ENCODE data around the gene MICAL1.

The MICAL1 gene

DNA sequence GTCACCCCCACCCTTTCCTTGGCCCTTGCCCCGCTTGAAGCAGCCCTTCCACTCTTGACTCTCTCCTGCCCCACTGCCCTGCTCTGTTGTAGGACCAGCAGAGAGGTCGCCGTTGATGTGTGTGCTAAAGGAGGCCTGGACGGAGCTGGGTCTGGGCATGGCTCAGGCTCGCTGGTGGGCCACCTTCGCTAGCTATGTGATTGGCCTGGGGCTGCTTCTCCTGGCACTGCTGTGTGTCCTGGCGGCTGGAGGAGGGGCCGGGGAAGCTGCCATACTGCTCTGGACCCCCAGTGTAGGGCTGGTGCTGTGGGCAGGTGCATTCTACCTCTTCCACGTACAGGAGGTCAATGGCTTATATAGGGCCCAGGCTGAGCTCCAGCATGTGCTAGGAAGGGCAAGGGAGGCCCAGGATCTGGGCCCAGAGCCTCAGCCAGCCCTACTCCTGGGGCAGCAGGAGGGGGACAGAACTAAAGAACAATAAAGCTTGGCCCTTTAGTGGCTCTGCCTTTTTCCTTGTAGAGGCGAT, 12.1 kb downstream of the MICAL1 start:
- no peak overlapping the region for H3K4me3 ChIP-seq (ENCODE audit: low read depth, low read length)
- peaks cover 56% of the 10 kb centered on the region for H3K36me3 ChIP-seq (ENCODE audit: control insufficient read depth, insufficient read depth, low read length)
- H3K27me3 ChIP-seq (ENCODE audit: control insufficient read depth, insufficient read depth, low read length) = peaks cover 5% of the 10 kb centered on the region; the same call in 1 of the 2 replicates
- no peaks in the 10 kb centered on the region for H3K9me3 ChIP-seq (ENCODE audit: control insufficient read depth, insufficient read depth, low read length)
- peaks cover 3% of the 10 kb centered on the region; the same call in 1 of the 2 replicates for H3K4me1 ChIP-seq (ENCODE audit: control insufficient read depth, insufficient read depth, low read length)
- H3K27ac ChIP-seq (ENCODE audit: low read depth, low read length) = no peak overlapping the region
- H3K9ac ChIP-seq (ENCODE audit: low read depth, low read length) = no peak overlapping the region

DNA sequence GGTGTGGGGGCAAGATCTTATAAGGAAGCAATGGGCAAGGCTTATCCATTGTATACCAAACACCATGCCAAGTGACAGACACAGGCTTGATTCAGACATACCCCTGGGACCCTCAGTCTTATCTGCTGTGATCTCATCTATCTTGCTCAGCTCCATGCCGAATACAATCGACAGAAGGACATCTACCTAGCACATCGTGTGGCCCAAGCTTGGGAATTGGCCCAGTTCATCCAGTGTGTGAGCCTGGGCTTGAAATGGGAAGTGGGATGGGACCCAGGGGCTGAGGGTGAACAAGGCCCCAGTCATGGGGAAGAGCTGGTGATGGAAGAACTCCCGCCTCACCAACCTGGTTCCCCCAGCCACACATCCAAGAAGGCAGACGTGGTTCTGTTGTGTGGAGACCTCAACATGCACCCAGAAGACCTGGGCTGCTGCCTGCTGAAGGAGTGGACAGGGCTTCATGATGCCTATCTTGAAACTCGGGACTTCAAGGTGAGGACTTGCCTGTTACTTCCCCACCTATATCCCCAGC, 13.1 kb downstream of the MICAL1 start:
- H3K27me3 ChIP-seq (ENCODE audit: control insufficient read depth, insufficient read depth, low read length) = peaks cover 5% of the 10 kb centered on the region; the same call in 1 of the 2 replicates
- peaks cover 51% of the 10 kb centered on the region for H3K36me3 ChIP-seq (ENCODE audit: control insufficient read depth, insufficient read depth, low read length)
- peaks cover 3% of the 10 kb centered on the region; the same call in 1 of the 2 replicates for H3K4me1 ChIP-seq (ENCODE audit: control insufficient read depth, insufficient read depth, low read length)
- H3K4me3 ChIP-seq (ENCODE audit: low read depth, low read length) = no peak overlapping the region
- H3K9me3 ChIP-seq (ENCODE audit: control insufficient read depth, insufficient read depth, low read length) = no peaks in the 10 kb centered on the region
- H3K9ac ChIP-seq (ENCODE audit: low read depth, low read length) = no peak overlapping the region
- H3K27ac ChIP-seq (ENCODE audit: low read depth, low read length) = no peak overlapping the region

DNA sequence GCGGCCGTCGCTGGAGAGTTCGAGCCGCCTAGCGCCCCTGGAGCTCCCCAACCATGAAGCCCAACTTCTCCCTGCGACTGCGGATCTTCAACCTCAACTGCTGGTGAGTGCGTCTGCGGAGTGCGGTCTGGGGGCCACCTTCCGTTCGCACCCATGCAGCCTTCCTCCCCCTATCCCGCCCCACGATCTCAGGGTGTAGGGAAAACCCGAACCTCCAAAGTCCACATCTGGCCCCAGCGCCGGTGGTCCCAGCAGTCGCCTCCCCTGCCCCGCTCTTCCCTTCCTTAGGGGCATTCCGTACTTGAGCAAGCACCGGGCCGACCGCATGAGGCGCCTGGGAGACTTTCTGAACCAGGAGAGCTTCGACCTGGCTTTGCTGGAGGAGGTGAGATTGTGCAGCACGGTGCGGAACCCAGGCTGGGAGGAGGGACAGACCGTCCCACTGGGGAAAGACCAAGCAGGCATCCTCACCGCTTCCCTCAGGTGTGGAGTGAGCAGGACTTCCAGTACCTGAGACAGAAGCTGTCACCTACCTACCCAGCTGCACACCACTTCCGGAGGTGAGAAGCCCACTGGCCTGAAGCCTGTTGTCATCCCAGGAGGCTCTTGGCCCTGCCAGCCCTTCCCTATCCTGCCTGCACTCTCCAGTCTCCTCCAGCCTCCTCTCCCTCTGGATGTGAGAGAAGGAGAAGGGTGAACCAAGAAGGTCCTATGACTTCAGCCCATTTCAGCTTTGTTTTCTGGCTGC, 14.3 kb downstream of the MICAL1 start:
- peak overlapping the region; percentile 57 for H3K27ac ChIP-seq (ENCODE audit: low read depth, low read length)
- H3K9ac ChIP-seq (ENCODE audit: low read depth, low read length) = peak overlapping the region; percentile 63; the same call in 1 of the 2 replicates
- peaks cover 41% of the 10 kb centered on the region for H3K36me3 ChIP-seq (ENCODE audit: control insufficient read depth, insufficient read depth, low read length)
- H3K4me3 ChIP-seq (ENCODE audit: low read depth, low read length) = peak overlapping the region; percentile 98
- H3K27me3 ChIP-seq (ENCODE audit: control insufficient read depth, insufficient read depth, low read length) = peaks cover 5% of the 10 kb centered on the region; the same call in 1 of the 2 replicates
- peaks cover 3% of the 10 kb centered on the region; the same call in 1 of the 2 replicates for H3K4me1 ChIP-seq (ENCODE audit: control insufficient read depth, insufficient read depth, low read length)
- no peaks in the 10 kb centered on the region for H3K9me3 ChIP-seq (ENCODE audit: control insufficient read depth, insufficient read depth, low read length)

DNA sequence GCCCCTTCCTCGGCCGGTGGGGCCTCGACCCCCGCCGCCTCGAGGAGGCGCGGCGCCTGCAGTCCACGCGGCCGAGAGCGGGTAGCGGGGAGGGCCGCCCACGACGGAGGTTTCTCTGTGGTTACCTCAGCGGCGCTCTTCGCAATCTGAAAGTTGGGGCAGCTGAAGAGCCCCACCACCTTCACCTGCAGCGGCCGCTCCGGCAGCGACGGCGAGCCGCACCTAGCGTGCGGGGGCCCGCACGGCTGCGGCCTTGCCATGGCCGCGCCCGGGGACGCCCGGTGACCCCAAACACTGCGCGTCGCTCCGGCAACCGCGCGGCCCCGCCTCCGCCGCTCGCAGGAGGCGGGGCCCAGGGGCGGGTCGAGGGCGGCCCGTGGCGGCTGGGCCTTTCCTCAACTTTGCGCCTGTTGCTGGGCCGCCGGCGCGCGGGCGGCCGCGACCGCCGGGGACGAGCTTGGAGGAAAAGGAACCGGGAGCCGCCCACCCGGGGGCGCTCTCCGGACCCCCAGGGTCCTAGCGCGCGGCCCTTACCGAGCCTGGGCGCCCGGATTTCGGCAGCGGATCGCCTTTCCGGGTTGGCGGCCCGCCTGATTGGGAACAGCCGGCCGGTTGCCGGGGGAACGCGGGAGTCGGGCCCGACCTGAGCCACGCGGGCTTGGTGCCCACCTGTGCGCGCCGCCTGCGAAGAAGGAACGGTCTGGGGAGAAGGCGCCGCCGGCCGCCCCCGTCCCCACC, 15.1 kb downstream of the MICAL1 start, which contains the start of the genes PPIL6 and SMPD2:
TSS of gene PPIL6 (minus strand) at position 298 of the 738 bp plus-strand sequence. CDS start at position 260, 38 bp downstream.
TSS of gene SMPD2 (plus strand) at position 394 of the 738 bp plus-strand sequence. CDS start 398 bp downstream, outside the sequence.
- Histone ChIP-seq H3K27me3 (ENCODE audit: control insufficient read depth, insufficient read depth, low read length) (peaks cover 5% of the 10 kb centered on the region; the same call in 1 of the 2 replicates), H3K4me1 (ENCODE audit: control insufficient read depth, insufficient read depth, low read length) (peaks cover 3% of the 10 kb centered on the region; the same call in 1 of the 2 replicates), H3K27ac (ENCODE audit: low read depth, low read length) (peak within 1 kb of the TSS; percentile 57), H3K9ac (ENCODE audit: low read depth, low read length) (peak within 1 kb of the TSS; percentile 63; the same call in 1 of the 2 replicates), H3K4me3 (ENCODE audit: low read depth, low read length) (peak within 1 kb of the TSS; percentile 98), H3K36me3 (ENCODE audit: control insufficient read depth, insufficient read depth, low read length) (peaks cover 34% of the 10 kb centered on the region), H3K9me3 (ENCODE audit: control insufficient read depth, insufficient read depth, low read length) (no peaks in the 10 kb centered on the region)

DNA sequence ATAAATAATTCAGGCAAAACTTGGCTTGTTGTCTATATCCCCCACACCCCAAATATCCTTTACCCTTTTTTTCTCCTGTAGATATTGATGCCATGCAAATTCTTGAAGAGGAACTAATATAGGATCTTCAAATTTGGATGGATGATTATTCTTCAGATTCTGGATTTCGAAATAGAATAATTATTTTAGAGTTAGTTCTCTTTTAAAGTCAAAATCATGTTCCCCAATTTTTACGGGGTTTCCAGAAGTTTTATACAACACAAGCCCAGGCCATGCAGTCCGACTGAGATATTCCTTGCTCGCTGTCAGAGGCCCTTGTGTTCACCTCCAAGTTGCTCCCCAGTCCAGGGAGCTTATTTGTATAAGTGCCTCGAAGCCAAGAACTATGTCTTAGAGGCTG, 19.5 kb downstream of the MICAL1 start:
- H3K36me3 ChIP-seq (ENCODE audit: control insufficient read depth, insufficient read depth, low read length) = no peaks in the 10 kb centered on the region
- H3K27ac ChIP-seq (ENCODE audit: low read depth, low read length) = no peak overlapping the region
- no peak overlapping the region for H3K9ac ChIP-seq (ENCODE audit: low read depth, low read length)
- H3K4me1 ChIP-seq (ENCODE audit: control insufficient read depth, insufficient read depth, low read length) = no peaks in the 10 kb centered on the region
- H3K9me3 ChIP-seq (ENCODE audit: control insufficient read depth, insufficient read depth, low read length) = no peaks in the 10 kb centered on the region
- H3K27me3 ChIP-seq (ENCODE audit: control insufficient read depth, insufficient read depth, low read length) = peaks cover 5% of the 10 kb centered on the region; the same call in 1 of the 2 replicates
- no peak overlapping the region for H3K4me3 ChIP-seq (ENCODE audit: low read depth, low read length)

GRCh38 chr6:109434456-109434855, 21.1 kb downstream of the MICAL1 start:
- Histone ChIP-seq H3K4me3 (ENCODE audit: low read depth, low read length) (no peak overlapping the region), H3K9me3 (ENCODE audit: control insufficient read depth, insufficient read depth, low read length) (no peaks in the 10 kb centered on the region), H3K27me3 (ENCODE audit: control insufficient read depth, insufficient read depth, low read length) (peaks cover under 1% of the 10 kb centered on the region; the same call in 1 of the 2 replicates)

DNA sequence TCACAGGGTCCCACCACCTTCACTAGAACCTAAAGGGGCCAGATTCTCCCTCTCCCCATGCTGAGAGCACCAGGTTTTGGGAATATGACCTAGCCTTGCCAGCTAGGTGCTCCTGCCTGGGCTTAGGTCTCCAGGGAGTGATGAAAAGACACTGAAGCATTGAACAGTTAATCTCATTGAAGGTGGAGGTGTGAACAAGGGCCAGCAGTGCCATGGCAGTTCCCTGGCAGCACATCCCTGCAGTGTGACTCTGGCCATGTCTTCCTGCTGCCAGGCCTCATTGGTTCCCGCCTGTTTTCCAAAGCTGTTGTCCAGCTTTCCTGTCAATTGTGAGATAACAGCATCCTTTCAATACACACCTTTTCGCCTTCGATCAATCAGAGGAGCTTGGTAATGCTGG, 26.1 kb downstream of the MICAL1 start:
- Histone ChIP-seq H3K9ac (ENCODE audit: low read depth, low read length) (no peak overlapping the region), H3K36me3 (ENCODE audit: control insufficient read depth, insufficient read depth, low read length) (no peaks in the 10 kb centered on the region), H3K27me3 (ENCODE audit: control insufficient read depth, insufficient read depth, low read length) (no peaks in the 10 kb centered on the region), H3K4me3 (ENCODE audit: low read depth, low read length) (no peak overlapping the region), H3K9me3 (ENCODE audit: control insufficient read depth, insufficient read depth, low read length) (no peaks in the 10 kb centered on the region), H3K27ac (ENCODE audit: low read depth, low read length) (no peak overlapping the region), H3K4me1 (ENCODE audit: control insufficient read depth, insufficient read depth, low read length) (no peaks in the 10 kb centered on the region)

More at GRCh38 chr6:109434456-109434855, 21.1 kb downstream of the MICAL1 start:
- no peaks in the 10 kb centered on the region for H3K36me3 ChIP-seq (ENCODE audit: control insufficient read depth, insufficient read depth, low read length)
- no peaks in the 10 kb centered on the region for H3K4me1 ChIP-seq (ENCODE audit: control insufficient read depth, insufficient read depth, low read length)
- H3K9ac ChIP-seq (ENCODE audit: low read depth, low read length) = no peak overlapping the region
- H3K27ac ChIP-seq (ENCODE audit: low read depth, low read length) = no peak overlapping the region

DNA sequence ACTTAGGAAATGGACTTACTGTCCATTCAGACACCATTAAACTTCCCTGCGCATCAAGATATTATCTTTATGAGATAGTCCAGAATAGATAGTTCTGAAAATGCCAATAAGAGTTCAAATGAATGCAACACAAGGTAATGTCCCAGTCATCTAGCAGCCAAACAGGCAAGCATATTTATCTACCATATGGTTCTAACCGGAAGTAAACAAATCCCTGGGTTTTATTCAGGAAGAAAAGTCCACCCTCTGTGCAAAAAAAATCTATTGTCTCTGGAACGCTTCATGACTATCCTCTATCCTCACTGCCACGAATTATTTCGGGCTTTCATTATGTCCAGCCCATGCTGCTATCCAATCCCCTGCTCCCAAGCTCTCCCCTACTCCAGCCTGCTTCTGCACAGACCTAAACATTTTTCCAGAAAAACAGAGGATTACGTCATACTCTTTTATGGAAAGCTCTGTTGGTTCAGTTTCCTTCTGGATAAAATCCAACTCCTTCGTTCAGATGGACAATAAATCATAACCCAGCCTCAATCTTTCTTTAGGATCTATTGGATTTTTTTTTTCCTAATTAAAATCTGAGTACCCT, 26.6 kb downstream of the MICAL1 start:
- no peaks in the 10 kb centered on the region for H3K9me3 ChIP-seq (ENCODE audit: control insufficient read depth, insufficient read depth, low read length)
- no peak overlapping the region for H3K9ac ChIP-seq (ENCODE audit: low read depth, low read length)
- H3K27me3 ChIP-seq (ENCODE audit: control insufficient read depth, insufficient read depth, low read length) = no peaks in the 10 kb centered on the region
- no peak overlapping the region for H3K4me3 ChIP-seq (ENCODE audit: low read depth, low read length)
- no peak overlapping the region for H3K27ac ChIP-seq (ENCODE audit: low read depth, low read length)
- H3K36me3 ChIP-seq (ENCODE audit: control insufficient read depth, insufficient read depth, low read length) = no peaks in the 10 kb centered on the region
- H3K4me1 ChIP-seq (ENCODE audit: control insufficient read depth, insufficient read depth, low read length) = no peaks in the 10 kb centered on the region

DNA sequence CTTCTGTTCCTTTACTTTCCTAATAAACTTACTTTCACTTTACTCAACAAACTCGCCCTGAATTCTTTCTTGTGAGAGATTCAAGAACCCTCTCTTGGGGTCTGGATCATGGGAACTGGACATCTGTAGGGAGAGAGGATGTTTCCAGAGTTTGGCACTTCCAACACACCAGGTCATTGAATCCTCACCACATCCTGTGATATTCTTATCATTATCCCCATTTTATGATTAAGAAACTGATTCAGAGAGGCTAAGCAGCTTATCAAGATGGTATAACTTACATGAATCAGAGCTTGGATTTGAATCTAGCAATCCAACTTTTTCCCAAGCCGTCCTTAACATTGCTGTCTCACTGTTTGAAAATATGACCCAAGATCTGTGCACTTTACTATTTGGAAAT, 30.6 kb downstream of the MICAL1 start:
- no peaks in the 10 kb centered on the region for H3K4me1 ChIP-seq (ENCODE audit: control insufficient read depth, insufficient read depth, low read length)
- no peak overlapping the region for H3K27ac ChIP-seq (ENCODE audit: low read depth, low read length)
- no peak overlapping the region for H3K9ac ChIP-seq (ENCODE audit: low read depth, low read length)
- no peaks in the 10 kb centered on the region for H3K27me3 ChIP-seq (ENCODE audit: control insufficient read depth, insufficient read depth, low read length)
- H3K9me3 ChIP-seq (ENCODE audit: control insufficient read depth, insufficient read depth, low read length) = no peaks in the 10 kb centered on the region
- H3K4me3 ChIP-seq (ENCODE audit: low read depth, low read length) = no peak overlapping the region
- no peaks in the 10 kb centered on the region for H3K36me3 ChIP-seq (ENCODE audit: control insufficient read depth, insufficient read depth, low read length)

- Histone ChIP-seq H3K4me3 (ENCODE audit: low read depth, low read length) (no peak overlapping the region), H3K4me1 (ENCODE audit: control insufficient read depth, insufficient read depth, low read length) (no peaks in the 10 kb centered on the region), H3K36me3 (ENCODE audit: control insufficient read depth, insufficient read depth, low read length) (no peaks in the 10 kb centered on the region), H3K9ac (ENCODE audit: low read depth, low read length) (no peak overlapping the region), H3K27ac (ENCODE audit: low read depth, low read length) (no peak overlapping the region), H3K9me3 (ENCODE audit: control insufficient read depth, insufficient read depth, low read length) (no peaks in the 10 kb centered on the region), H3K27me3 (ENCODE audit: control insufficient read depth, insufficient read depth, low read length) (no peaks in the 10 kb centered on the region)
Measured at GRCh38 chr6:109421184-109421583, 34.4 kb downstream of the MICAL1 start.

All from HUES48 (cell line).